Anterior cingulate cortex (tissue), 58 donors: ENCODE data around the gene LPP.

Experiments used
- DNase-seq, 58 donors: peaks; one replicate each; lab custom pipeline; 2025; lab: John Stamatoyannopoulos, UW

The LPP gene

DNA sequence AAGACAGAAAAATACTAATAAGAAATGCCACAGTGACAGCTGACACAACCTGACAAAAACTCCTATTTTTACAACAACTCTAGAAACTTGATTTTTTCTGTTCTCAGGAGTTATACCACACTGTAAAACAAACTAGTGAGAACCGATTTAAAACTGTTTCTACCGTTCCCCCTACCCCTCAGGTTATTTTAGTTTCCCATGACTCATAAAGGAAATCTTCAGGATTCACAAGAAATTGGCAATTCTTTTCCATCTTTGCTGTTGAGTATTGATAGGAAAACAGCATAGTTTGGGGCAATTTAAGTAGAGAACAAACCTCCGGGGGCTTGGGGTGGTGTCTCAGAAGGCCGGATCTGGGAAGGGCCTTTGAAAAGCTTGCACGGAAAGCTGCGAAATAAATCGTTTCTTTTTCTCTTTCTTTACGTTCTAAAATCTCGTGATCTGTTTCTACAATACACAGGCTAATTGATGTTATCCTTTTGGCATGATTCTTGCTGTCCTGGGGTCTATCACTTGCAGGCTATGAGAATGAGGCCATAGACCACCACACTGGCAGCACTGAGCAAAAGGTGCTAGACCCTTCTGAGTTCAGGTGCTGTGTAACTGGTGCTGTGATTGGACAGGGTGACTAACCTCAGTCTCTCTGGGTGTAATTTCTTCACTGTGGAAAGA lies 89.3 kb downstream of the LPP start:
- no peak for DNase-seq

DNA sequence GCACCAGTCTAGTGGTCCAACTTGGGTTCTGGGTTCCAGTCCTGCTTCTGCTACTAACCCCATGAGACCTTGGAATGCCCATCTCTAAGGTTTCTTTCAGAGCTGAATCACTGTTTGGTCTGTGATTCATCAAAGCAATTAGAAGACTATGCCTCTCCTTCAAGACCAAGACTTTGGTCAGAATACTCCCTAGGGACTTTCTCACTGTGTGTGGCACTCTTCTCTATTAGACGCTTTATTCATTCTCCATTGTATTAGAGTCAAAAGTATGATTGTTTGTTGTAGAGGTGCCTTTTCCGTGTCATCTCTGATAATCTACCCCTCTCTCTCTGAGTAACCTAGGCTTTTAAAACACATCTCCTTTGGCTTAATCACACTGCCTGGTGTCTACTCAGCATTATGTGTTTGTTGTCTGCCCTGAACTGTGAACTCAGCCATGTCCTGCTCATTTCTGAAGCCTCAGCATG lies 90.5 kb downstream of the LPP start:
- no peak for DNase-seq

DNA sequence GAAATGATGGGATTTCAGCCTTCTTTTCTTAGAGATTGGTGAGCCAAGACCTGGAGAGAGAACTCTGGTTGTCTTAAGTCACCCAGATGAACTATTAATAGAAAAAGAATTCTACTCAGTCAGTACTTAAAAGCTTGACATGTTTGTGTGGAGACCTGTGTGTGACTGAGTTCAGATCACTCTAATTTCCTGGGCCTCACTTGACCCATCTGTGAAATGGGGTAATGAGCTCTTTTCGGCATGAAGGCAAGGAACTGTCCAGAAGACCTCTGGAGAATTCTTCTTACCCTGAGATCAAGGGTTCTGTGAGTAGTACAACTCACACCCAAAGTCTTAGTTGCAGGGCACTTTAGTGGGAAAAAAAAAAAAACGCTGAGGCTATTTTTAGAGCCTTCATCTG lies 92.9 kb downstream of the LPP start:
- DNase-seq = no peak

DNA sequence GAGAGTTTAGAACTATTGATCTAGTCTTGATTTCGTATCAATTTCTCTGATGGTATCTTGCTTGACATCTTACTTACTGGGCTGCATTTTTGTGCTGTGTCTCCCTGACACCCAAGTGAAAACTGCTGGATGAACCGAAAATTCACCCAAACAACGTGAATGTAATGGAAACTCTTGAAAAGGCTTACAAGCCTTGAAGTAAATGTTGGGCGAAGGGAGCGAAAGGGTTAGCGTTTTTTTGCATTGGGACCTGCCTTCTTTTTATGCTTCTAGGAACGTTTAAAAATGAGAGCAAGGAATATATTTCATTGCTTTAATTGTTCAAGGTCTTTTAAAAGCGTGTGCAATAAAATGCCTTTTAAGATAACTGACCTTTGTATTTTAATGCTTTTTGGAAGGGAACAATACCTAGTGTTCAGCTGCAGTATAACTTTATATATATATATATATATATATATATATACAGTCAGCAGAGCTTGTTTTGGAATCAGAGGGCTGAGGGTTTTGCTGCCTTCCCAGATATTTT lies 94.1 kb downstream of the LPP start:
- DNase-seq = no peak

DNA sequence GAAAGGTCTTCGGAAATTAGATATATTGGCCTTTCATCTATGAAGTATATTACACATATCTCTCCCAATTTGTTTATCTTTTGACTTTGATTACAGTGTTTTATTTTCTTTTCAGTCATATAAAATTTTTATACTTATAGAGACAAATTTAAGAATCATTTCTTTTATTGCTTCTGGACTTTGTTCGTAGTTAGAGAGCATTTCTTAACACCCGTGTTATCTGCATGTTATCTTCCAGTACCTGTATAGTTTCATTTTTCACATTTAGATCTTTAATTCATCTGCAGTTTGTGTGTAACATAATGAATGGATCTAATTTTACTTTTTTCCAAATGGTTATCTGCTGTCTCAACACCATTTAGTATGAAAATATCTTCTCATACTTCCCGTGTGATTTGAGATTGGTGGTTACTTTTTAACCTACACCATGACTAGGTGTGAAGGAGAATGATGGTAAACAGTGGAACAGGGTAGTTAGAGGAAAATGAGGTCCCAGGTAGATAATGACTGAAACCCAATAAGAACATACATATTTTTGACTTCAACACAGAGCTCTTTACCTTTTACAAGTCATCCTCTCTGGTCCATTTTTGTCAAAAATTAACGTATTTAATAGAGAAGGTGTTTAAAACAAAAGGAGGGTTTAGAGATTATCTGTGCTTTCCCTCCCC lies 99.3 kb downstream of the LPP start:
- DNase-seq = no peak

DNA sequence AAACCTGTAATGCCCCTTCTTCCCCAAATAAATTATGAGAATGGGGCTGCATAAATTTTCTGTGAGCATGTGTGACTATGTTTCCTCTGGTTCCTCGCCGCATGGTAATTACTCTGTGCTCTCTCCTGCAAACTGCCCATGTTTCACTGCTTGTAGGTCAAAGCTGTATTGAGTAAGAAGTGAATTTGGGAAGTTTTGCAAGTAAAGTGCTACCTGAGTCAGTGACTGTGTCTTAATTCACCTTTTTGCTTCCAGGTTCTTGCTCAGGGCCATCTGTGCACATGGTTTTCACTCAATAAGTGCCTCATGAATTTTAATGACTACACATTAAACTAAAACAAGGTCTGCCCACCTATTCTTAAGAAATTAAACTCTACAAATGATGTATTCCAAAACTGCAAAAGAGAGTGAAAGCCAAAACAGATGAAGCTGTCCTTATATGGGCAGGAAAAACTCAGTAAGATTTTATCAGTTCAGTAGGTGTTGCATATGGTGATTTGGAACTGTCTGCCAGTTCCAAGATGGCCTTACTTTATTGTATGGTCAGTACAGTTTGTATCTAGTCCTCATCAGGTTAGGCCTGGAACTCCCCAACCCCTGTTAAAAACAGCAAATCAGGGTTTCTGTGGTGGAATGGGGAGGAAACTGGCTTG lies 100.0 kb downstream of the LPP start:
- DNase-seq = no peak

DNA sequence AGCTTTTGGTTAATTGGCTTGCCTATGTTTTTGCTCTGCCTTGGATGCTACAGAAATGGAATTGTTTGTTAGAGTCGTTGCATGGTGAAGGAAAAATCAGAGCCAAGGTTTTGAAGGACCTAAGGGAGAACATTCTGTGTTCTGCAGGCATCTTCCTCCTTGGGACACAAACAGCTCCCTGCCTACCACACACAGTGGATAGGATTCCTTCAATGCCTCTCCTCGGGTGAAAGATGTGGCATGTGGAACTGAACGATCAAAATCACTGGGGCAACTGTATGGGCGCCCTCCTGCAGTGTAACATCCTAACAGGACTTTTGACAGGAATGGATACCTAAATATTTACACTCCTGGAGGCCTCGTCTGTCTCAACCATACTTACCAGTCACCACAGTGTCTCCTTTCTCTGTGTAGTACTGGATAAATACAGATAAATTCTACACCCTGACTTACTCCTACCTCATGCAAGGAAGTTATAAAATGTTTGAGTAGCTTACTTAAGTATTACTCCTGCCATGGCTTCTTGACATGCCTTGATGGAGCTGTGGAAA lies 100.6 kb downstream of the LPP start:
- DNase-seq = no peak

DNA sequence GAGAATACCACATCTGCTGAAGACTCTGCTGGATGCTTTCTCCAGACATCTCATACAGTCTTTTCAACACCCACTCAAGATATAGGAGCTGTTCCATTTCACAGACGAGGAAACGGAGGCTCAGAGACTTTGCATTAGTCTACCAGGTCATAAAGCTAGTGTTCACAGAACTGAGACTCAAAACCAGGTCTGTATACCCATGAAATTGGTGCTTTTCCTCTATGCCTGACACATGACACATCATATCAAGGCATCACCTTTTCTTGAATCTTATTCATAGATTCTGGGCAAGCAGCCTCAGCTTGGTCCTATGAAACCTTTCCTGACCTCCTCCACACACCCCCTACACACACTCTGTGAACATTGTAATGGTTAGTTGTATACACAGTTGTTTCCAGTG lies 101.2 kb downstream of the LPP start:
- no peak for DNase-seq

DNA sequence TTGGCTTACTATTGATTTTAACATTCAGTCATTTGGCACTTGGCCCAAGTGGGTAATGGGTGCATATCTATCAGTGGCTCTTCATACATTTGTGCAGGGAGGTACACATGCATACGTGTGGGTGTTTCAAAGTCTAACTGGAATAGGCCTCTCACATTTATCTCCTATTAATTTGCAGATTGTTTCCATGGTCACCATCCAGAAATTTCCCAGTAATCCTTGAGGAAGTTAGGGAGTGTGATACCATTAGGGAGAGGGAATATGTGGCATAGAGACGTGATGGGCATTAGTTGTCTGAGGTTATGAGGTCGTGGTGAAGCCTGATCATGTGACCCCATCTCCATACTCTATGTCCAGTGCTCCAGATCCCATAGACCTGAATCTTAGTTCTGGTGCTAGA lies 102.8 kb downstream of the LPP start:
- DNase-seq = no peak

DNA sequence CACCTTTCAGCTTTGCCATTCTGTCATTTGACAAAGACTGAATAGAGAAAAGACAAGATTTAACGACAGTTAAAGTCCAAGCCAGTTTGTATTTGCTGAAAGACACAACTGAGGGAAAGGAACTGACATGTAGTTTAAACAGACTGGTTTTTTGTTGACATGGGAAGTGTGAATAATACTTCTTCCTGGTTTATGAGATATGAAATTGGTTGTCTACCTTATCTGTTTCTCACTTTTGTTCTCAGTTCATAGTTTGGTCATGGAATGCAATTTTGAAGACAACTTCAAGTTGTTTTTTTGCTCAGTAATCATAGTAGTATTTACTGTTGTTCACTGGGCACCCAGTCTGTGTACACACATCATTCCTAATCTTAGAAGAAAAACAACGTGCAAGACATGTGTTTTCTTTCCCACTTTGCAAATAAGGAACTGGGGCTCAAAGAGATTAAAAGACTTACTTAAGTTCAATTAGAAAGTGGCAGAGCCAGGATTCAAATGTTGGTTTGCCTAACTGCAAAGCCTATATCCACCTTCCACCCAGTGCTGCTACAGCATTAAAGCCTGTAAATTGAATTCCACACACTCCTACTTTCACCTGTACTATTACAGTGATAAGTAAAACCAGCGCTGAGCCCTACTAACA lies 103.5 kb downstream of the LPP start:
- DNase-seq = no peak

DNA sequence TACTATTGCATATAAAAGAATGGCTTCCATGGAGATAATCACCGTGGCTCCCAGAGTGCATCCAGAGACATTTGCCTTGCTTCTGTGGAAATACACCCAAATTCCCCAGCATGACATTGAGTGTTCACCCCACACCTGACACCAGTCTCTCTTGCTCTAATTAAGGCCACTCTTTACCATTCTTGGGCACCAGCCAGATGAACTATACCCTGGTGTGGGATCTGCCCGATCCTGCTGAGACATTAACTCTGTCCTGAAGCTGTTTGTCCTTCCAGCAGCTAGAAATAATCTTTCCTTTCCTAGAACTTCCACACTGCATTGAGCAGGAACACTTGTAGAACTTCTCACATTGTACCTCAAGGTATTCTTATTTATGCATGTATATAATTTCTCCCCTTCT lies 105.2 kb downstream of the LPP start:
- no peak for DNase-seq

DNA sequence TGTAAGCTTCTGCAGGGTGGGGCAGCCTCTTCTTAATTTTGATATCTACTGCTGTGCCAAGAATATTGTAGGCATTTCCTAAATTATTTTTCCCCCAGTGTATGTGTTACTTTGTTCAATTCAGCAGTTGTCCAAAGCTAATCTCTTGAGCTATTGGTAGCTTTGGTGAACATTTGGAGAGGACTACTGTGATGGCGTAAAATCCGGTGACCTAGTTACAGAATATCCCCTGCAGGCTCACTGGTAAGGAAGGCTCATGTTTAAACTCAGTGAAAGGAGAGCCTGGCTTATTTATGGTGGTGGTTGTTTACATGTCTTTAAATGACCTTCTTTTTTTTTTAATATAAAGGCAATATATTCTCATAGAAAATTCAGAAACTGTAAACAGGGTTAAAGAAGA lies 105.6 kb downstream of the LPP start:
- DNase-seq = no peak

DNA sequence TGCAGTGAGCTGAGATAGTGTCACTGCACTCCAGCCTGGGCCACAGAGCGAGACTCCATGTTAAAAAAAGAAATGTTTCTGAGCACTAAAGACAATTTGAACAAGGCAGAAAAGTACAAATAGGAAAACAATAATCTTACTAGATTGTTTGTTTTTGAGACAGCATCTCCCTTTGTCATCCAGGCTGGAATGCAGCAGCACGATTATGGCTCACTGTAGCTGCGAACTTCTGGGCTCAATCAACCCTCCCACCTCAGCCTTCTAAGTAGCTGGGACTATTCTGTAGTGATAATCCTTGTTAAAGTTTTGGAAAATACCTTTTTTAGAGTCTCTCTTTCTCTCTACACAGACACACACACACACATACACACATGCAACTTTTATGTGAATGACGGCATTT lies 107.1 kb downstream of the LPP start:
- no peak for DNase-seq

DNA sequence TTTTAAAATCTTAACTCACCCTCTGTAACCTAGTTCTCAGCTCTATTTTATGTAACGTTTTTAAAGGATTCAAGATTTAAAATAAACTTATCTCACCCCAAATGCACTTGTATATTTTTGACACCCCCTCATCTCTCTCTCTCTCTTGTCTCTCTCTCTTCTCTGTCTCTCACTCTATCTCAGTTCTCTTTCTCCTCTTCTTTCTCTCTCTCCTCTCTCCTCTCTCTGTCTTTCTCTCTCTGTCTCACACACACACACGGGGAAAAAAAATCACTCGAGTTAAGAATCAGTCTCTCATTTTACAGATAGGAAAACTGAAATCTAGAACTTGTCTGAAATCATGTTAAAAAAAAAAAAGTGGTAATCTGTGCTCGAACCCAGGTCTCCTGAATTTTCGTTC lies 108.5 kb downstream of the LPP start:
- DNase-seq = no peak

DNA sequence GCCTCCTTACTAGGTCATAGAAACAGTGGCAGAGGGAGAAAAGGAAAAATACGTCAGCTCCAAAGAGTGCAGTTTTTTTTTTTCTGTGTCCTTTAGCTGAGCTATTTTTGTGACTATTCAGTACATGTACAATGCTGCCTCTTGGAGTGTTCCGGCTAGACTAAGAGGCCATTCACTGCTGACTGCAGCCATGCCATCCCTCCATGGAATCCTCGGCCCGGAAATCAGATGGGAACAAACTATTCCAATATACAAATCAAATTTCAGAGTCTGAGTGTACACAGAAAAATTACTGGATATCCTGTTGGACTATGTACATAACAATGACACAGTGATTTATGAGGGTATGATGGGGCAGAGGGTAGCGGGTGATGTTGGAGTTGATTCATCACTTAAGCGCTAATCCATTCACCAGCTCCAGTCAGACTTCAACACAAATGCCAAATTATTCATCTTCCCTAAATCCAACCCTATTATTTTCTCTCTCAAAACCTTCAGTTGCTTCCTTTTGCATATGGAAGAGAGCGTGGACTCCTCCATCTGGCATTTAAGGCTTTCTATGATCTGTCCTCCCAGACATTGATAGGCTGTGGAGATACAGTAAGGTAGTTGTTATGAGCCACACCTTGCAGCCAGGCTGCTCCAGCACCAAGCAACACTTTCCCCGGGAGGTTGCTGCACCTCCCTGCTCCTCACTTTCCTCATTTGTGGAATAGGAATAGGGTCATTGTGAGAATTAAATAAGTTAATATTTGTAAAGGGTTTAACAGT lies 109.1 kb downstream of the LPP start:
- DNase-seq = peak in 49 of 58 donors; percentile 8 to 90 (median 44)

DNA sequence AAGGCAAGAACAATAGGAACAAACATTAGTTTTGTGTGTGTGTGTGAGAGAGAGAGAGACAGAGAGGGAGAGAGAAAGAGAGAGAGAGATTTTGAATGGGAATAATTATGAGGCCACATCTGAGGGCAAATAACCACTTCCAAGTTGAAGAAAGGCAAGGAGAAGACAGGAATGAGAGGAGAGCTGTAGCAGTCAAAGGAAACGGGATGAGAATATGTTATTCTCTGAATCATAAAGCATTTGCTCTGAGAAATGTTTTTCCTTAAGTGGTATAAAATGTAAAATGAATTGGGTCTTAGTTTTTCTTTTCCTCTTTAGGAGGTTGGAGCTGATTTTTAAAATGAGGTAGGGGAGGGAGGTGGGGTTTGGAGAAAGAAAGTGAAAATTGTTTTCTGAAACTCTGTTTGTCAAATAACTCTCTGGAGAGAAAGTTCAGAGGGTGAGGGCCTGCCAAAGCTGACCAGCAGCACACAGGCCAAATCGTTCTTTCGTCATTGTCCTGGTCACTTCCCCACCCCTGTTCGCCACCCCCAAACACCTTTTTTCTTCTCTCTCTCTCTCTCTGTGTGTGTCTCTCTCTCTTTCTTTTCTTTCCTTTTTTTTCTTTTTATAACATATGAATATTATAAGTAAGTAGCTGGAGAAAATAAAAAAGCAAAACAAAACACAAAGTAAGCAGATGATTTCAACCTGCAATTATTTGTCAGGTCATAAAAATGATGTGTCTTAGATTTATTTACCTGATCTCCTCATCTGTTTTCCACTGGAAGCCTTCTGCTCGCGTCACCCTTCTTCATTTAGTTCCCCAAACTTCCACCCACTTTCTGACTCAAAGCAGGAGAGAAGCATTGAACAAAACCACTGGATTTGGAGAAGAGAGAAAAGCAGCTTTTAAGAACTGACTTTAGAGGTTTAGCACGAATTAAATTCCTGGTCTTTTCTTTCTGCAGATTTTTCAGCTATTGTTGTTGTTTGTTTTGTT lies 110.6 kb downstream of the LPP start:
- DNase-seq = peak in 1 of 58 donors; percentile 11

DNA sequence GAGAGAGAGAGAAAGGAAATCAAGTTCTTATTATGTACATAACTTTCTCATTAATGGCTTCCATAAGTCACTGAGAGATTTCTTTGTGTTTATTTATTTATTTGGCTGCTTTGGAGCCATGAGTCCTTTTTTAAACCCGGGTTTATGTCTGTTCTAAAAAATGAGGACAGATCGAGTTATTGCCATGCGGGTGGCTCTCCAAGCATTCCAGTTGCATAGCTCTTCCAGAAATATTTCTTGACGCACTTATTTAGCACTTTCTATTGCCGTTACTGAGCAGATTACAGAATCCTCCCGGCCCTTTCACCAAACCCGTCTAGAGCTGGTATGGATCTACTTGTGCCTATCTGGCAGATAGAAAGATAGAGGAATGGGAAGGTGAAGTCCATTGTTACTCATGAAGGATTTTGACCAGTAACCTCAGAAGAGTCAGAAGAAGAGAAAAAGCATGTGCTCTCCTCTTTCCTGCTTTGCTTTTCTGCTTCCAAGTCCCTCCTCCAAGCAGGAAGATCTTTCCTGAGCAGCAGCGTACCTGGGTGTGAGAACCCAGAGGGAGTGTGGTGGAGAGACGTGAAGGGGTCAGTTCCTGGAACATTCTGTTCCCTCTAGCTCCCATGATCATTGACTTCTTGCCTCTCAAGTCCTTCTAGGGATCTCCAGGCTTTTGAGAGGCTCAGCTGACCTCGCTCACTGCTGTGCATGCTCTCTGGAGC lies 112.8 kb downstream of the LPP start:
- peak in 1 of 58 donors; percentile 16 for DNase-seq

DNA sequence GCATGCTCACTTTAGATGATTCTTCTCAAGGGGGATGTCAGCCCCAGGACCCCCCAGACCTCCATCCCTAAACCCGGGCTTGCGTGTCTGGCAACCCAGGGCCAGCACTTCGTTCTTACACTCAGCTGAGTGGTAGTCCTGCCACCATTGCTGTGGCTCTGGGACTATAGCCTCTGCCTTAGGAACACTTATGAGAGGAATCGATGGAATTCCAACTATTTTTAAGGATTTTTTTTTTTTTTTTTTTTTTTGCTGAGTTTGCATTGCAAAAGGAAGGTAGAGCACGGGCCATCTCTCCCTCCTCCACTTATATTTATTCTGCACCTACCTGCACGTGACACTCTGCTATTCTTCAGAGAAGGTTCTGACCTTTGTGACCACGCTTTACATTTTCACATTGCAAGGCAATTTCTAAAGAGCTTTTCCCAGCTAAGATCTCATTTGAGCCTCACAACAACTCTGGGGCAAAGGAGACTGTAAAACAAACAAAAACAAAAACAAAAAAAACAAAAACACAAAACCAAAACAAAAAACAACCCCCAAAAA lies 113.9 kb downstream of the LPP start:
- DNase-seq = no peak
